NCI-H69 (cell line): Measurements from ENCODE around the gene RPS6KA5.
"Not testable (repeated sequence)": the region's sequence is repeated elsewhere in the genome, so short reads cannot be mapped to it uniquely, and the experiment has no call there.

ENCODE experiments used
- DNase-seq: peaks from one replicate; lab custom pipeline; 2025; lab: John Stamatoyannopoulos, UW

Gene RPS6KA5

DNA sequence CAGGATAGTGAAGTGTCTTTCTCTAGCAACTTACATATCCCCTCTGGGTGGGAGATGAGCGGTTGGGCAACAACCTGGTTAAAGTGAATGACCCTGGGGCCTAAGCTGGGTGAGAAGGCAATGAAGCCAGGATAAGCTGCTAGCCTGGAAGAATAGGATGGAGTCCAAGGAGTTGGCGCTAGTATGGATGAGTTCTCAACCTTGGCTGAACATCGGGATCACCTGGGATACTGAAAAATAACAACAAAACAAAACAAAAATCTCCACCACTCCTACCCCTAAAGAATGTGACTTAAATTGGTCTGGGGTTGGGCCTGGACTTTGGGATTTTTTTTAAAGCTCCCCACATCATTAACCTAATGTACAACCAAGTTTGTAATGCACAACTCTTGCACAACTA is 4.8 kb upstream of the RPS6KA5 start:
- DNase-seq, result no peak

DNA sequence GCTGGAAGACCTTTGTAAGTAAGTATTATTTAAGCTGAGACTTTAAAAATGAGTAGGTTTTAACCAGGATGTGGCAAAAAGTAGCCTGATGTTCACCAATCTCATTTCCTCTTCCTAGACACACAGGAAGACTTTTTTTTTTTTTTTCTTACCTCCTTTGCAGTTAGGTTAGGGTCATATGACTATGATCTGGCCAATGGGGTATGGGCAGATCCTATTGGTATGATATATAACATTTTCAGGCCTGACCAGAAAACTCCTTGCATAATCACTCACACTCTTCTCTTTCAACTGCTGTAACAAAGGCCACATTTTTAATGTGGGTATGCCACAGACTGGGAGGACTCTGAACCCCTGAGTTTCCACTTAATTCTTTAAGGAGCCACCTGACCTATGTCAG is 2.7 kb upstream of the RPS6KA5 start:
- DNase-seq, result peak; percentile 17

GRCh38 chr14:91062600-91062999 is 2.2 kb upstream of the RPS6KA5 start:
- no peak for DNase-seq

- DNase-seq, result peak; percentile 56
These were observed 831 bp upstream of the RPS6KA5 start for GRCh38 chr14:91061056-91061887.

GRCh38 chr14:91059576-91060350 is 678 bp downstream of the RPS6KA5 start:
- peak; percentile 92 for DNase-seq

GRCh38 chr14:91058042-91058581 is 2.3 kb downstream of the RPS6KA5 start:
- DNase-seq, result peak; percentile 20

DNA sequence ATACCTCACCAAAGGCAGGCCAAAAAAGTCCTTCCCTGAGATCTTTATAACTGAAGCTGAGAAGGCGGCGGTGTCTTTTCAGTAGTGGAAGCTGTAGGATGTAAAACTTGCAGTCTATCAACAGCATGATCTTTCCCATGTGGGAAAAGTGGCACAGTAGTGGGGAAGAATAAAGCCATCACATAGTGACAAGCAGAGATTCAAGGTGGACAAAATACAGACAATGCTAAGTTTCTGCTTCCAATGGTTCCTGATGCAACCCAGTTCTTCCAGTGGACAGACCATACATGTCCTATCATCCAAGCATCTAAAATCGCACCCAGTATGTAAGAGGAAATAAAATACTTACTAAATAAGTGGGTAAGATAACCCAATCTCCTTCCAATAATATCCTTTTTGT is 4.1 kb downstream of the RPS6KA5 start:
- no peak for DNase-seq

- no peak for DNase-seq
These were observed 5.4 kb downstream of the RPS6KA5 start for GRCh38 chr14:91055016-91055415.

- no peak for DNase-seq
These were observed 11.8 kb downstream of the RPS6KA5 start for GRCh38 chr14:91048676-91049075.

GRCh38 chr14:91048265-91048664 is 12.2 kb downstream of the RPS6KA5 start:
- no peak for DNase-seq

DNA sequence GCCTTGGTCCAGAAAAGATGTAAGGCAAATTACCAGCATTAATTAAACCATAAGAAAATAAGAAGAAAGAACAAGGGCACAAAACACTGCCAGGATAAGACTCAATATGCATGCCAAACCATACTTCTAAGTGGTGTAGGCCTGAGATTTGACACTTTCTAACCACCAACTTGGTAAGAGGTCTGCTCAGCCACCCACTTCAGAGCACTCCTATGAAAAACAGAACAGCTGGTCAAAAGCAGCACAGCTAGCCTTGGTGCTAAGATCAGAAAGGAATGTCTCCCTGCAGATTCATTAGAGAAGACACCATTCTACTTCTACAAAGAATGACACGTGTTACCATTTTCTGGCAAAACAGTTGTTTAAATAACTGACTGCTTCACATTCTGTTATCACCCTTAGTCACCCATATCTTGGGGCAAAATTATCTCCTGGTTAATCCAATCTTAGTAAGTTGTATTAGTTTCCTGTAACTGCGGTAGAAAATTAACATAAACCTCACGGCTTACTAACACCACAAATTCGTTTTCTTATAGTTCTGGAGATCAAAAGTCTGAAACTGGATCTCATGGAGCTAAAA is 13.2 kb downstream of the RPS6KA5 start:
- DNase-seq, result no peak

DNA sequence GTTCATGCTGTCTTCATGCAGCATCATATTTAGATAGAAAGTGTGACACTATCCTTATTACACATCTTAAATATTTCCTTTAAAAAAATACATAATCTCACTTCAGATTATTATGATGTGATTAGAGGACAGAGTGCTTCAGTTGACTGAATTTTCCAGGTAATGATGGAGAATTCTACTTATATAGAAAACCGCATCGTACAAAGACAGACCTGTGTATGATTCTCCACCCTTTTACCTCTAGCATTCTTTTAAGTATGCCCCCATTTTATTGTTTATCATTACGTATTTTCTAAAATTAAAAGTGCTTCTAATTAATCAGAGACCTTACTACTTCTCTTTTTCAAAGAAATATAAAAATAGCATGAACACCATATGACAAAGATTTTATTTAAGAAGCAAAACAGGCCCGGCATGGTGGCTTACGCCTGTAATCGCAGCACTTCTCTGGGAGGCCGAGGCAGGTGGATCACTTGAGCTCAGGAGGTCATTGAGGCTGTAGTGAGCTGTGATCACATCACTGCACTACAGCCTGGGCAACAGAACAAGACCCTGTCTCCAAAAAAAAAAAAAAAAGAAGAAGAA is 13.9 kb downstream of the RPS6KA5 start:
- DNase-seq, result no peak

- peak; percentile 80 for DNase-seq
These were observed 19.0 kb downstream of the RPS6KA5 start for GRCh38 chr14:91041450-91041849.

DNA sequence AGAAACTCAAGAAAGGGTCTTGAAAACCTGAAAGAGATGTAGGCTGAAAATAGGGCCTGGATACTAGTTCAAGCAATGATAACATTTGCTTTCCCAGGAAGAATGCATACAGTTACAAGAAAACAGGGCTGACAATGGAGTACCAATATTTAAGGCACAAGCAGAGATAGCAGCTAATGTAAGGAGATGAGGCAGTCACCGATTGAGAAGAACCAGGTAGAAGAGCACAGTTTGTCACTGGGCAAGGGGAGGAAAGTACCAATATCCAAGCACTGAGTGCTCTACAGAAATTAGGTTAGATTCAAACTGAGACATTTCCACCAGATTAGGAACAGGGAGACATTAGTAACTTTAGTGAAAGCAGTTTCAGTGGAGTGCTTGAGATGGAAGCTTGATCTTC is 19.9 kb downstream of the RPS6KA5 start:
- DNase-seq, result no peak

DNA sequence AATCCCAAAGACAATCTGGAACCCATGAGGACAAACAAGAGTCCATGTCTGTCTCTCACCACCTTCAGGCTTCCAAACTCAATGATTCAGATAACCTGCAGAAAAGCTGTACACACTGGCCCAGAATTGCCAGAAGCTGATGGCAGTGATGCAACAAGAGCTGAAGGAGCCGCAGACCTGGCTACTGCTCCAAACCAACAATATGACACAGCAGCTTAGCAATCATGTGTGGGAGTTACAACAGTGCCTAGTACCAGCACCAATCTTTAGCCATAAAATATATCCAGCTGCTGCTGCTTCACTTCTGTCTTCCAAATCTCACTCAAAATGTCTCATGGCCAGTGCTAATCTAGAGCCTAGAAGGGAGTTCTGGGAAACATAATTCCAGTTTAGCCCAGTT is 22.0 kb downstream of the RPS6KA5 start:
- no peak for DNase-seq

GRCh38 chr14:91036741-91037469 is 23.5 kb downstream of the RPS6KA5 start:
- peak; percentile 26 for DNase-seq

DNA sequence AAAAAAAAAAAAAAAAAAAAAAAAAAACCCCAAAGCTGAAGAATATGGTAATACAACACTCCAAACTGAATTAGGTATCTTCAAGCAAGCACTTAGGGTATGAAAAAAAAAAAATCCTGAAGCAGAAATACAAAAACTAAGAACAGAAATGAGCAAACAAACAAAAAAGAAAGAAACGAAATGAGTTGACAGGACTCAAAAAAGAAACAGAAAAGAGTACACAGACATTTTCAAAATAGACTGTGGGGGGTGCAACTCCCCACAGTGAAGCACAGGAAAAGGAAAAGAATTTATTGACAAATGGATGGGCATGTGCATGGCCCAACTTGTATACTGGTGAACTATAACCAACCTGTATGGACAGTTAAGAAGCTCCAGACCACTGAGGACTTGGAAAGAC is 24.6 kb downstream of the RPS6KA5 start:
- no peak for DNase-seq

GRCh38 chr14:91034379-91034778 is 26.1 kb downstream of the RPS6KA5 start:
- not testable (repeated sequence) for DNase-seq

GRCh38 chr14:91032248-91032647 is 28.2 kb downstream of the RPS6KA5 start:
- DNase-seq, result no peak

- no peak for DNase-seq
These were observed 28.8 kb downstream of the RPS6KA5 start for GRCh38 chr14:91031666-91032065.

DNA sequence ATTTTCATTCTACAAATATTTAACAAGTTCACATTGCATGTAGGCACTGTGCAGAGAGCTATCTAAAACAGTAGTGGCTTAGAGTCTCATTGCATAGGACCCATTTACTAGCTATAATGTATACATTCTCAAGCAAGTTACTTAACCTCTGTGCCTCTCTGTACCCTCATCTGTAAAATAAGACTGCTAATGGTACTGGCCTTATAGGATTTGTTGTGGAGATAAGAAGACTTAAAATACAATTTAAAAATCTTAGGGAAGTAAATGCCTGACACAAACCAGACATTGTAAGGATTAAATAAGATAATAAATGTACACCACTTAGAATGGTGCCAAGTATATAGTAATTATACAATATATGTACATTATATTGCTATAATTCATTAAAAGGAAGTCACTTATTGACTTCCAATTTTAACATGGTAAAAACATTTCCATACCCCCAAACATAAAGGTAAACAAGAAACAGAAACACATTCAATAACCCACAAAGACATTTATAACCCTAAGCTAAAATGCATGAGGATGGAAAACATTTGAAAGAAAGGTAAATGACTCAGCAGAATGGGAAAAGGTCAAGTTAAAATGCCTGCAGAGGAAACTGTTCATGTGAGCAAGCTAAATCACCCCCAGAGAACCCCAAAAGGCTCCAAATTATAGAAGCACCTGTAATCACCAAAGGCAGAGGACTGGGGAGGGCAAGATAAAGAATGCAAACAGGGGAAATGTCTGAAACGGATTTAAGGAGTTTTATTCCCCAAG is 30.8 kb downstream of the RPS6KA5 start:
- no peak for DNase-seq
